GM19035 (cell line): ENCODE measurements around the gene IYD.

Source experiments
- ATAC-seq: cut with Tn5 transposase; IDR thresholded peaks from one replicate; pipeline ENCODE4 v1.9.1; 2021; ENCODE audit not compliant: unreplicated experiment

The IYD gene, protein sequence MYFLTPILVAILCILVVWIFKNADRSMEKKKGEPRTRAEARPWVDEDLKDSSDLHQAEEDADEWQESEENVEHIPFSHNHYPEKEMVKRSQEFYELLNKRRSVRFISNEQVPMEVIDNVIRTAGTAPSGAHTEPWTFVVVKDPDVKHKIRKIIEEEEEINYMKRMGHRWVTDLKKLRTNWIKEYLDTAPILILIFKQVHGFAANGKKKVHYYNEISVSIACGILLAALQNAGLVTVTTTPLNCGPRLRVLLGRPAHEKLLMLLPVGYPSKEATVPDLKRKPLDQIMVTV

GRCh38 chr6:150368762-150369161 is at the start of gene IYD:
TSS of gene IYD (plus strand) at chr6:150369012. CDS start at chr6:150369032, 20 bp downstream.
- ATAC-seq: no peak

GRCh38 chr6:150319924-150320323 is 48.9 kb upstream of the IYD start:
- no peak for ATAC-seq

- no peak for ATAC-seq
Measured at GRCh38 chr6:150320442-150320841, 48.4 kb upstream of the IYD start.

- ATAC-seq: no peak
Measured at GRCh38 chr6:150322466-150322871, 46.3 kb upstream of the IYD start.

GRCh38 chr6:150323205-150323604 is 45.6 kb upstream of the IYD start:
- ATAC-seq: no peak

- ATAC-seq: no peak
Measured at GRCh38 chr6:150324044-150324443, 44.8 kb upstream of the IYD start.

- no peak for ATAC-seq
Measured at GRCh38 chr6:150325066-150325772, 43.6 kb upstream of the IYD start.

GRCh38 chr6:150327117-150327774 is 41.6 kb upstream of the IYD start:
- ATAC-seq: no peak

DNA sequence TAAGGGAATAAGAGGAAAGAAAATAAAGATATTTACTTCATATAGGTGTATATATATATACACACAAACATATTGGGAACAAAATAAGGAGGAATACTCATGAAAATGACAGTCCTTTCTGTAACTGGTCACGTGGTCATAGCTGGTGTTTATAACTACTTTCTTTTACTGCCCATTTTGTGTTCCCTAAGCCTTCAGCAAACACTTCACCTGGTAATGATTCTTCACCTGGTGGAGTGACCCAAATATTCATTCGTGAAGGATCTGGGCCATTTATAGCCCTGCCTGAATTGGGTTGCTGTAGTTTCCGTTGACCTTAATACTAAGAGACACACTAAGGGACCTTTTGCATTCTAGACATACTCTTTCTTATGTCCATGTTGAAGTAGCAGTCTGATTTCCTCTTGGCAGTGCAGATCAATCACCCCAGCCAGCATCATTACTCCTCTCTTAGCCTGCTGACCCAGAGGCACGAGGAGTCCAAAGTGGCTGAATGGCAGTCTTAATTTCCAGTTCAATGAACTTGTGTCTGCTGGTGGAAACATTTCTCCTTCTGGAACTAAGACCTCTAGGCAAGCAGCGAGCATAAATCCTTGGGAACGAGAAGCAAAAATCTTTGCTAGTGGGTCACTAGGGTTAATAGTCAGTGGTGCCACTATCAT is 39.9 kb upstream of the IYD start:
- no peak for ATAC-seq

GRCh38 chr6:150331344-150331743 is 37.5 kb upstream of the IYD start:
- ATAC-seq: no peak

DNA sequence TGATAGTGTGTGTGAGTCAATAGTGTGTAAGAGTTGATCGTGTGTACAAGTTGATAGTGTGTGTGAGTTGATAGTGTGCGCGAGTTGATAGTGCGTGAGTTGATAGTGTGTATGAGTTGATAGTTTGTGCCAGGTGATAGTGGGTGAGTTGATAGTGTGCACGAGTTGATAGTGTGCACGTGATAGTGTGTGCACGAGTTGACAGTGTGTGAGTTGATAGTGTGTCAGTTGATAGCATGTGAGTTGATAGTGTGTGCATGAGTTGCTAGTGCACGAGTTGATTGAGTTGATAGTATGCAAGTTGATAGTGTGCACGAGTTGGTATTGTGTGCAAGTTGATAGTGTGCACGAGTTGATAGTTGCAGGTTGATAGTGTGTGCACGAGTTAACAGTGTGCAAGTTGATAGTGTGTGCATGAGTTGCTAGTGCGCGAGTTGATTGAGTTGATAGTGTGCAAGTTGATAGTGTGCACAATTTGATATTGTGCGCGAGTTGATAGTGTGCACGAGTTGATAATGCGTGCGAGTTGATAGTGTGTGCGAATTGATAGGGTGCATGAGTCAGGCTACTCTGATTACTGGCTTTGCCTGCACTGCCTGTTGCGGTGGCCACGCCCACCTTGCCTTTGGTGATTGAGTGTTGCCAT is 35.8 kb upstream of the IYD start:
- no peak for ATAC-seq

GRCh38 chr6:150333585-150333941 is 35.2 kb upstream of the IYD start:
- no peak for ATAC-seq

- ATAC-seq: no peak
Measured at GRCh38 chr6:150334790-150335783, 33.7 kb upstream of the IYD start.

GRCh38 chr6:150336299-150336698 is 32.5 kb upstream of the IYD start:
- no peak for ATAC-seq

GRCh38 chr6:150336708-150337107 is 32.1 kb upstream of the IYD start:
- no peak for ATAC-seq

DNA sequence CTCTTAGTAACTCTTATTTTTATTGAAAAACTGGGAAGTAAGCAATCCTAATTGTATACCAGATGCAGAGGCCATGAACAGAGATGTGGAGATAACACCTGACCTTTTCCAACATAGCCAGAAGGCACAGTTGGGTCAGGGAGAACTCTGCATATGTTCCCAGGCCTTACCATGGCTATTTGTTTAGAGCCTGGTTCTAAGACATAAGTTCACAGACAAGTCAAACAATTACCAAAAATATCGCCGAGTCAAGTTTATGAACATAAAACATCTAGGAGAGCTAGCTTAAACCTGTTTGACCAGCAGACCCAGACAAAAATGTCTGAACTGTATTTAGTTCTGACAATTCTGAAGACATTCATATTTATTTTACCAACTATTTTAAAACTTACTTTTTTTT is 26.7 kb upstream of the IYD start:
- ATAC-seq: no peak

DNA sequence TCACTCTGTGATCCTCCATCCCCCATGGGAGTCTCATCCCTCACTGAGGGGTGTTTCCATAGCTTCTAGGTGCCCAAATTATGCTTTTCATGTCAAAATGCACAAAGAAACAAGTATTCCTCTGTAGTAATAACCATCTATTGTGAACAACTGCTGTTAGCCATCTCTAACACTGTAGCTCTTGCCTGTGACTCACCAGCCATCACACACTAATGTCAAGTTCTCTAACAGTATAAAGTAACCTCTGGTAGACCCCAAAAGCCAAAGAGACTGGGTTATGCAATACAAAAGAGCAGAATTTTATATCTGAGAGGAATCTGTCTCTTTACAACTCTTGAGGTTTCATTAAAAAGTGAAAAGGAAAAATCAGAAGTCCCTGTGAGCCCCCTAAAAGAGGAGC is 25.4 kb upstream of the IYD start:
- ATAC-seq: no peak

- ATAC-seq: no peak
Measured at GRCh38 chr6:150345781-150346180, 23.0 kb upstream of the IYD start.

- ATAC-seq: no peak
Measured at GRCh38 chr6:150346346-150346745, 22.5 kb upstream of the IYD start.

GRCh38 chr6:150347845-150348244 is 21.0 kb upstream of the IYD start:
- ATAC-seq: peak; percentile 58
